GM18861 (cell line): Measurements from ENCODE around the gene PRKCA.

Source experiments
- ATAC-seq: cut with Tn5 transposase; IDR thresholded peaks from one replicate; pipeline ENCODE4 v1.9.1; 2021; ENCODE audit not compliant: unreplicated experiment

Gene PRKCA

DNA sequence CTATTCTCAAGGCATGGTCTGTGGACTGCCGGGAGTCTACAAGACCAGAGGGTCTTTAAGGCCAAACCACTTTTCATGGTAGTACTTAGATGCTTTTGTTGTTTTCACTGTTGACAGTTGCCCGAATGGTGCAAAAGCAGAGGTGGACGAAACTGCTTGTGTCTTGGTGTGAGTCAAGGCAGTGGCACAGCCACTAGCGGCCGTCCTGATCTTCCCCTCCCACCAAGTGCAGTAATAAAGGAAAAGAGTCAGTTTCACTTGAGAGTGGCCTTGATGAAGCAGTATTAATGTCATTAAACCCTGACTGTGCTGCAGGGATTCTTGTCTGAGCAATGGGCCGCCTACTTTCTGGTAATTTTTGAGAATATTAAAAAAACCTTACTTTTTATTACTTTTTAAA lies 109.1 kb downstream of the PRKCA start:
- no peak for ATAC-seq

DNA sequence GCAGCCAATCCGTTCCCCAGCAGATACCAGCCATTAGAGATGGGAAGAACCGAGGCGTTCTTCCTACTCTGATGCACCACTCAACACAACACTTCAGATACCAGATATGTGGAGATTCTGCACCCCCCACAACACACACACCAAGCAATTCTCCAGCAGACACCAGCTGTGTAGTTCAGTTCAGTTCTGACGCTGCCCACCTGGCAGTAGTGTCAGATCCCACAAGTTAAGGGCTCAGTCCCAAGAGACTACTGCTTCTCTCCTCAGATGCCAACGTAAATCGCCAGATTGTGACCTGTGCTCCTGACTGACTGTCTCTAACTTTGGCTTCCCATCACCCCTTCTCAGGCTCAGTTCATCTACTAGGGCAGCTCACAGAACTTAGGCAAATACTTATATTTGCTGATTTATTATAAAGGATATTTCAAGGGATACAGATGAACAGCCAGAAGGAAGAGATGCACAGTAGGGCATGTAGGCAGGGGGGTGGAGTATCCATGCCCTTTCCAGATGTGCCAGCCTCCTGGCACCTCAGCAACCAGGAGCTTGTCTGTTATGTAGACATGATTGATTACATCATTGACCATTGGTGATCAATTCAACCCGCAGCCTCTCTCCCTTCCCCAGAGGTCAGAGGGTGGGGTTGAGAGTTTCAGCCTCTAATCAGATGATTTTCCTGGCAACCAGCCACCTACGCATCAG lies 110.6 kb downstream of the PRKCA start:
- ATAC-seq, result no peak

DNA sequence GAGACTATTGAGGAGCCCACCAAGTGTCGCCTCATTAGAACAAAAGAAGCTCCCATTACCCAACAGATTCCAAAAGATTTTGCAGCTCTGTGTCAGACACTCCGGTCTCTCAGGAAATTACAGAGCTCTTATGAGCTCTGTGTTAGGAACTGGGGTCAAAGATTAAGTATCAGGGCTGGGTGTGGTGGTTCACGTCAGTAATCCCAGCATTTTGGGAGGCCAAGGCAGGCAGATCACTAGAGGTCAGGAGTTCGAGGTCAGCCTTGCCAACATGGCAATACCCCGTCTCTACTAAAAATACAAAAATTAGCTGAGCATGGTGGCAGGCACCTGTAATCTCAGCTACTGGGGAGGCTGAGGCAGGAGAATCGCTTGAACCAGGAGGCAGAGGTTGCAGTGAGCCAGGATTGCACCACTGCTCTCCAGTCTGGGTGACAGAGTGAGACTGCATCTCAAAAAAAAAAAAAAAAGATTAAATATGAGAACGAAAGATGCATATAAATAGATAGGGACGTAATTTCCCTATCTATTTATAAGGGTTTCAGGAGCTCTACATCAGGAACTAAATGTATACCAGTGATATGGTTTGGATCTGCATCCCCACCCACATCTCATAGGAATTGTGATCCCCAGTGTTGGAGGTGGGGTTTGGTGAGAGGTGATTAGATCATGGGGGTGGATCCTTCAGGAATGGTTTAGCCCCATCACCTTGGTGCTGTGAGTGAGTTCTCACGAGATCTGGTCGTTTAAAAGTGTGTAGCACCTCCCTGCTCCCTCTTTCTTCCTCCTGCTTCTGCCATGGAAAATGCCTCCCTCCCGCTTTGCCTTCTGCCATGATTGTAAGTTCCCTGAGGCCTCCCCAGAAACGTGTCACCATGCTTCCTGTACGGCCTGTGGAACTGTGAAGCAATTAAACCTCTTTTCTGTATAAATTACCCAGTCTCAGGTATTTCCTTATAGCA lies 111.4 kb downstream of the PRKCA start:
- no peak for ATAC-seq

DNA sequence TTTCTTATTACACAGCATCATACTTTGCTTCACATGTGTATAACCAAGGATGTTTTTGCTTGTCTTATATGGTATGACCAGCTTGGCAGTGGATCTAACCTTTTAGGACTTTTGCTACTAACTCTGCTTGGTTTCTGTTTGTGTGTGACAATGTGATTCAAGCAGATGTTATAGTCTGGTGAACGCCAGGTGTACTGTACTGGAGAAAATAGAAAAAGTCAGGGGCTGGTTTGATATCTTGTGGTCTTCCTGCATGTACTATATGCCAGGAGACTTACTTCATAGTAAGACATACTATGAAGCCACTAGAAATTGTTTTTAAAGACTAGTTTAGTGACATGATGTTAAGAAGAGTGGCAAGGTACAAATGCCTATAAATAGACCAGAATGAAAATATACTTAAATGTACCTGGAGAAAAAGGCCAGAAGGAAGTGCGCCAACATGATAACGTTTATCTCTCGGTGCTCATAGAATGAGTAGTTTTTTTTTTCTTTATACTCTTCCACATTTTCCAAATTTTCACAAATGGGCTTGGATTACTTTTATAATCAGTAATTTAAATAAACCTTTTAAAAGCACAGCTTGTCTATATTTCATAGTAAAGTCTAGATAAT lies 112.3 kb downstream of the PRKCA start:
- no peak for ATAC-seq

DNA sequence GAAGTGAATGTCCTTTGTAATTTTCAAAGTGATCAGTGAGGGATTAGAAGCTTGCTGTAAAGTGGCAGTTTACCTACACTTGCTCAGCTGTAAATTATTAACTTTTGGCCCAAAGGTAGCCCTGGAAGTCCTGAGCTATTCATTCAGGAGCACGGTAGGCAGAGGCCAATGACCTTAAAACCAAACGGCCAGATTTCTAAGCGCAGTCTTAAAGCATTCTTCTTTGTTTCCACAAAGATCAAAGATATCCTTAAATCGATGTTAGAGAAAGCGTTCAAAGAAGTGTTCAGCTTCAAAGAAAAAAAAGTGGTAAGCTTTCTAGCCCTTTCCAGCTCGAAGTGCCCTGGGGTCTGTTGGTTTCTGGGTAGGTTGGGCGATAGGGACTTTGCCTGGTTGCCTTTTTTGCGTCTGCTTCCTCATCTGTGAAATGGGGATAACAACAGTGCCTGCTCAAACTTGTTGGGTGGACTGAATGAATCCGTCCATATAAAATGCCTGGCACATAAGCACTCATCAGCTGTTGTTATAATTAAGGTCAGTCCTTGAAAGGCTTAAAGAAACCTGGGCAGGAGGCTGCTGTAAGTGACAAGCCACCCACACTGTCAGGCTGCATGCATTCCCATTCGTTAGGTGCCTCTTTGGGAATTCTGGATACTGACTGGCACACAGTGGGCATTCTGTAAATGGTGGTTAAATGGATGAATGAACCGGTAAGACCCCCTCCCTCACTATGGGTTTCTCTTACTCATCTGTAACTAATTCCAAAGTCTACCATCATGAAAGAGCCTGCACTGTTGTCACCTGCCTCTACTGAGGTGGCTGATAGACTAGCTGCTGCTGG lies 113.2 kb downstream of the PRKCA start:
- no peak for ATAC-seq

DNA sequence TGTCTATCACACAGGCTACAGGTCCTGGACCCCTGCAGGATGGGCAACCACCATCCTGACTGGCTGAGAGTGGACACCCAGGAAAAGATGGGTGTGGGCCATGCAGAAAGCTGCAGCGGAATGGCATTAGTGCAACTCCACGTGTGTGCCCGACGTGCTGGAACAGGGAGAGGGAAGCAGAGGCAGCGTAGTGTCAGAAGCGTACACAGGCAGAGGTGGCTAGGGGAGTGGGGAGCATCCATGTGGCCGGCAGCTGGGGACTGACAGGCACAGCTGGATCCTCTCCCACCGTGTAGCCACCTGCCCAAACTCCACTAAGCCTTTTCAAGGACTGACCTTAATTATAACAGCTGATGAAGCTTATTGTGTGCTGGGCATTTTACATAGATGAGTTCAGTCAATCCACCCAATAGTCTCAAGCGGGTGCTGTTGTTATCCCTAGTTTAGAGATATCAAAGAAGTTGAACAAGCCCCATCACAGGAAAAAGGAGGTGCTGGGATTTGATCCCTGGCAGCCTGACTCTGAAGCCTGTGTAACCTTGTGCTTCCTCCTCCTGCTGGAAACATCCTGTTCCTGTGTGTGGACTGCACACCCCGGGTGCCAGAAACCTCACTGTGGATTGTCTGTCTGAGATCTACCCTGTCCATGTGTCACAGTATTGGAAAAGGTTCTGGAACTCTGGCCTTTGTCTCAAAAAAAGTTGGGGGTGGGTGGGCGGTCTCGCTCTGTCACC lies 114.0 kb downstream of the PRKCA start:
- ATAC-seq, result no peak

DNA sequence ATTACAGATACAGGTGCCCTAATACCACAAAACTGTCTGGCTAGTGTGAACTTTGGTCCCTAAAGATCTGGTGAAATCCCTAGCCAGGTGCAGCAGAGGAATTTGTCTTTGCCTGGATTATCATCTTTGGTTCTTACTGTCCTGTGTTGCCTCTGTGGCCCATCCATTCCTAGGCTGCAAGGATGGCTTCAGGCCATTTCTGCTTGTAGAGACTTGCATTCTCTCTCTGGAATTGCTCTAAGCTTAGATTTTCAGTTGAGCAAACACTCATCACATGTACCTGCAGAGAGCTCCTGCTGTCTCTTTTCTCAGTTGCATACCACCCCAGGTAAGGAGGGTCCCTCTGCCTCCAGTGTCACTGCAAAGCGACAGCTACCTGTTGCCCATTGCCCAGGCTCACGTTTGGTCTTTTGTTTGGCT lies 114.9 kb downstream of the PRKCA start:
- no peak for ATAC-seq

DNA sequence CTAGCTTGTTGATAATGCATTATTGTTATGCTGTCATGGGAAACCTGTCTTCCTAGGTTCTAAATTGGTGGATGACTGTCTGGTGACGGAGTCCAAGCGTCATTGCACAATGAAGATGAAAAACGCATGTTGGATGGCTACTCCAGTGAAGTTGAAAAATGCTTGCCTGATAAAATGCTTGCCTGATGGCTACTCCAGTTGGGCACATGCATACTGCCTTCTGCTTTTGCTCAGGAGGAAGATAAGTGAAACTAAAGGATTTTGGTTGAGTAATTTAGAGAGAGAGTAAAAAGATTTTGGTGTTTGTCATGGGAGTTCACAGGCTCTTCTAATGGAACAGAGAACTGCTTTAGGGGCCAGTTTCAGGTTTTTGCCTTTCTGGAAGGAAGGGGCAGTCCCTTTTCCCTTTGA lies 118.6 kb downstream of the PRKCA start:
- ATAC-seq, result no peak

DNA sequence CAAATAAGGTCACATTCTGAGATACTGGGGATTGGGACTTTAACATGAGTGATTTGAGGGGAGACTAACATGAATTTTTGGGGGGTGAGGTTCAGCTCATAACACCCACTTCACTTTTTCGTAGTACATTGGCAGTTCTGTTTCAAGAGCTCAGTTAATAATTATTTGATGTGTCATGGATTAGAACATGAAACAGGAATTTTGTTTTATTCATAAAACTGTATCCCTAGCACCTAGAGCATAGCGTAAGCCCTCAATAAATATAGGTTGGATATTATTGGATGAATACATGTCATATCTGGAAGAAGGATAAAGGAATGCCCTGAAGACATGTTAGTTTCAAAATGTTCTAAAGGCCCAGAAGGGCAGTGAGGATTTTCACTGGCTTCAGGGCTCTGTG lies 119.8 kb downstream of the PRKCA start:
- ATAC-seq, result no peak

DNA sequence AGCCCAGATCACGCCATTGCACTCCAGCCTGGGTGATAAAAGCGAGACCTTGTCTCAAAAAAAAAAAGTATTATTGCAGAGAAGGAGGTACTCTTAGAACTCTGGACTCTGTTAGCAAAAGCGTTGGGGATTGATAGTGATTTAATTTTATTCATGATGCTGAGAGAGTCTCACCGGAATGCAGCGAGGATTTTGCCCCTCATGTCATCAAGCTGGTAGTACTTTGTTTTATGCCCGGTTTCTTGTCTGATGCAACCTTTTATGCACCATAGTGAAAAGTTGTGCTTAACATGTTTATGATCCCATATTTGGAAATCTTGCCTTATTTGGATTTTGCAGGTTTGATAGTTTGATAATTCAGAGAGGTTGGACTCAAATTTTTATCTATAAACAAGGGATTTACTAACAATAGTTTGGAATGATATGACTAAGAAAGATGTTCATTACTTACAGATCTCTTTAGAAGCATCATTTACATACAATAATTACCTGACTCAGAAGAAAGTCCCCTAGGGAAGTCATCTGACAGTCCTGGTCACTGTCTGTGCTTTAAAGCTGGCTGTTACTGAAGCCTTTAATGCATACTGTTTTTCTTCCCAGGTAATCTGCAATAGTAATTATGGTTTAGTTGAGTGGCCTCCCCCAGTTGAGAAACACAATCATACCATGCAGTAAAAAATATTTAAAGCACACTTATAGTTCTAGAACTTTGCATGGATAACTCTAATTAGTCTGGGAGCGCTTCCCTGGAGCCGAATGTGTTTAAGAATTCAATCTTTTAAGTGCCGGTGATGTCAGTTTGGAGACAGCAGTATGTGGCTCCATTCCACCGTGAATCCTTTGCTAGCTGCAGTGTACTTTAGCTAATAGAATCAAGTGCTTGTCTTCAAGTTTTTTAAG lies 120.9 kb downstream of the PRKCA start:
- no peak for ATAC-seq

DNA sequence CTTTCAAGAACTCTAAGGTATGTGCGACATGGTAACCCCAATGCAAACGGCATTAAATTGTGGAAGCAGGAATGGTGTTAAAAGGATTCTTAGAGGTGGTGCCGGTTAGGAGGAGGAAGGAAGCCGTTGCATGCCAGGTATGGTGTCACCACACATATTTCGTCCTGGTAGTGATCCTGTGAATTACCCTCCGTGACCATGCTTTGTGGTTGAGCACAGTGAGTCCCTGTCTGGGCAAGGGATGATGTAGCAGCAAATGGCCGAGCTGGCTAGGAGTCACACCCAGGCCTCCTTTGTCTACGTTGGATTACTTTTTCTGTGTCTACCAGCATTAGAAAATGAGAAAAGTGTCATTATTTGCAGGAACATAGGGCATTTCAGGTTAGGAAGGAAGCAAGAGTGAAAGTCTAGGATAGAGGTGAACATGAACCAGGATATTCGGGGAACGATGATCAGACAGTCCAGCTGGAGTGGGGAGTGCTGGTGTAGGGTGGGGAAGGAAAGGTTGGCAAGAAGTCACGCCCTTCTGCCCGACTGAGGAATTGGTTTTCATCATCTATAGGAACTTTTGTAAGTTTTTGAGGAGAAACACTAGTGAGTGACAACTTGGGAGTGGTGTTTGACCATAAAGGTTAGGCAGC lies 123.5 kb downstream of the PRKCA start:
- ATAC-seq, result no peak

DNA sequence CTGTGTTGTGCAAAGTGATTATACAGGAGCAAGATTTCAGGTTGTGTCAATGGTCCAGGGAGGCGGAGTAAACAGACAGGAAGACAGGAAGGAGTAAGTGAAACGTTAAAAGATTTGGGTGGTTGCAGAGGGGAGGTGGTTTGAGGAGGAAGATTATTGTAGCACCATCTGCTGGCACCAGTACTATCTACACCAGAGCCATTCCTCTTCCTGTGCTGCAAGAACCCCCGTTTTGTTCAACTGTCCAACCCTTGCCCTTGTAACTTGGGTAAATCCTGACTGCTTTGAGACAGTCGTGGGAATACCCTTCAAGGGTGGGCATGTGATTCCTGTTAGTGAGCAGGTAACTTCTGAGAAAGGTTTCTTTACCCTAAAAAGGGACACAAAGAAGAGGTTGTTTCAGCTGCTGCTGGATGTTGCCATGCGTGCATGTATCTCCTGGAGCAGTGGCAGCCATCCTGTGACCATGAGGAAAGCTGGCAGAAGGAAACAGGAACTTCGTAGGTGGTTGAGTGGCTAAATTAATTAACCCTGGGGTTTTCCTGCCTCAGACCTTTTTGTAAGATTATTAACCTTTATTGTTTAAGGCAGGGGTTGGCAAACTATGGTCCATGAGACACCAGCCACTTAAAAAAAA lies 124.1 kb downstream of the PRKCA start:
- ATAC-seq, result no peak

DNA sequence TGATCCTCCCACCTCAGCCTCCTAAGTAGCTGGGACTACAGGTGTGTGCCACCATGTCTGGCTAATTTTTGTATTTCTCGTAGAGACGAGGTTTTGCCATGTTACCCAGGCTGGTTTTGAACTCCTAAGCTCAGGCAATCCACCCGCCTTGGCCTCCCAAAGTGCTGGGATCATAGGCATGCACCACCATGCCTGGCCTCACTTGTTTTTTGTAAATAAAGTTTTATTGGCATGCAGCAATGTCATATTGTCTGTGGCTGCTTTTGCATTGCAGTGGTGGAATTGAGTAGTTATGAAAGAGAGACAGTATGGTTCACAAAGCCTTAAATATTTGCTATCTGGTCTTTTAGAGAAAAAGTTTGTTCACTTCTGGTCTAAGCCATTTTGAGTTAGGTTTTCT lies 124.7 kb downstream of the PRKCA start:
- no peak for ATAC-seq

DNA sequence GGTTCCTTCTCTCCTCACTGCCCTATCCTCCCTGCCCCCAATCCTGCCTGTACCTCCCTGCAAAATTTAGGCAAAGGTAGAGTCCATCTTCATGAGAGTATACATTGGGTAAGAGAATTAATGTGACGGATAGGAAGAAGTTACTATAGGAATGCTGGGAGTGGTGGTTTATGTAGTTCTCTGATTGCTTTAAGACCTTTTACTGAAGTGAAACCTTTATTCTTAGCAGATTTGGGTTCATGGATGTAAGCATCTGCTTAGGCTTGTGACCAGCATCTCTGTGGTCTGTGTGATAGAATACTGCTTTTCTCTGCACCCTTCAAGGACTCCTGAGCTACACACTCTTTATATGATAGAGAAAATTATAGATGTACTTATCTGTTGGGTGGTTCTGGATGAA lies 127.3 kb downstream of the PRKCA start:
- no peak for ATAC-seq

DNA sequence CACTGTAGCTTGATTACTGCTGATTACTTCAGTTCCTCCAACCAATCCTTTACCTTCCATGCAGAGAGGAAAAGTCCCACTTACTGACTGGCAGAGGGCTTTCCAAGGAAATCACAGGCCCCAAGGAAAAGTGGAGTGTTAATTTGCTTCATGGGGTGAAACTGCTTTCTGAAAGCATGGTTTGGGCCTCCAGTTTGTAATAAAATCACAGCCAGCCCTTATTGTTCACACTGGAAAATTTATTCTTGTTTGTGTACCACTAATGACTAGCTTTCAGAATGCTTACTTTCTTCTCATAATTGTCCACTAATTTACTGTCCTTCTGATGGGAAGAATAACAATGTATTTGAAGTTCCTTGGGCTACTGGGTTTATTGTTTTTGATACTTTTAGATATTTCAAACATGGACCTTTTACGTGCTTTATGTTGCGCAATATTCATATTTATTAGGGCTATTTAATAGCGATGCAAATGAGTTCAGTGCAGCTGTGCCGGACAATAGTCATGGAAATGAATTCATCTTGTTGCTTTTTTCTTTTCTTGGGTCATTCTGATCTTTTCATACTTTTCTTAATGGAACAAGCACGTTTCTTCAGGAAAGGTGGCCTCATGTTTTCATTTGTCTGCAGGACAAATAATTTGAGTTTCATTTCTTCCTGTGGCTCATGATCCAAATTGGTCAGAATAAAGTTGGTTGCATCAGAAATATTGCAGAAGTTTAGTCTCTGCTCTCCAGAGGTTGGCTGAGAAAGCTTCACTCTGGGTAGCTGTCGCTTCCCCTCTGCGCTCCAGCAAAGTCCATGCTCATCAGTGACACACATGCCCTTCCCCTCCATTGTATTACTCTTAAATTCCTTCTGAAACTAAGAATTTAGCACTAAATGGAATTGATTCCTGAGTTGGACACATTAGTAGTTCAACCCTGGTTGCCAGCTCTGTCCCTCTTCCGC lies 128.7 kb downstream of the PRKCA start:
- no peak for ATAC-seq

DNA sequence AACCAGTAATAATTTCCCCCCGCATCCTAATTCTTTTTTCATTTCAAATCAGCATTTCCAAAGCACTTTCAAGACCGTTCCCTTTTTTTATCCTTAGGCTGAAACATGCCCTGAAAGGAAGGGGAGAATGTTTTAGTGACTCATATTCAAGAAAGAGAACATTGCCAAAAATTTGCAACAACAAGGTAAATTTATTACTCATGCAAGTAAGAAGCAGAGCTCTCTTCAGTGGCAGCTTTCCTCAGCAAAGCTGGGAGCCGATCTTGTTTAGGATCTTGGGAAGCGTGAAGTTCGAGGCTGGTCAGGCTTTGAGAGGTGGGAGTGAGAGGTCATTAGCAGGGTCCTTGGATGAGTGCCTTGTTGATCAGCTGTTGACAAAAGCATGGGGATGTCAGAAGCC lies 129.5 kb downstream of the PRKCA start:
- ATAC-seq, result no peak

DNA sequence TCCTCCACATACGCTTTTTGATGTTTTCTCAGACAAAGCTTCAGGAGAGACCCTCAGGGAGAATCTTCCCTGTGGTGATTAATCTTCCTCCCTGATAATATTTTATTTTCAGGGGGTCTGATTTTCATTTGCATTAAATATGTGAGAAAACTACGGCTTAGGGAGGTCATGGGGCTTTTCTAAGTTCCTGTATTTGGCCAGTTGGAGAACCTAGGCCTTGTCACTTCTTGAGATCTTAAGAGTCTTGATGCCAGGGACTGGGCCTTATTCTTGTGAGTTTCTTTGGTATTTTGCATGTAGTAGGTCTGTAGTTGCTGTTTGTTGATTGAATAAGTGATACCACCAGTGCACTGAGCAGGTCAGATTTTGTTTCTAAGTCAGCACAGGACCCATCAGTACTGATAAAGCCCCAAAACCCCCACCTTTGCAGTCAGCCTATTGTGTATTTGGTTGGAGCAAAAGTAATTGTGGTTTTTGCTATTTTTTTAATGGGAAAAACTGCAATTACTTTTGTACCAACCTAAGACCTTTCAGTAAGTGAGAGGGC lies 130.1 kb downstream of the PRKCA start:
- no peak for ATAC-seq
